ENCODE results near the gene SZT2. TPM values are rescaled to one million over a fixed set of nuclear protein-coding genes. Genes with fewer than 3 reads are reported as not detected.

Gene SZT2
- total and polyA plus RNA-seq, 2 of the 13 experiments (the other 11 are each of a cell fraction or from before 2014, with no cell fraction given): 8.0 to 8.8 TPM

DNA sequence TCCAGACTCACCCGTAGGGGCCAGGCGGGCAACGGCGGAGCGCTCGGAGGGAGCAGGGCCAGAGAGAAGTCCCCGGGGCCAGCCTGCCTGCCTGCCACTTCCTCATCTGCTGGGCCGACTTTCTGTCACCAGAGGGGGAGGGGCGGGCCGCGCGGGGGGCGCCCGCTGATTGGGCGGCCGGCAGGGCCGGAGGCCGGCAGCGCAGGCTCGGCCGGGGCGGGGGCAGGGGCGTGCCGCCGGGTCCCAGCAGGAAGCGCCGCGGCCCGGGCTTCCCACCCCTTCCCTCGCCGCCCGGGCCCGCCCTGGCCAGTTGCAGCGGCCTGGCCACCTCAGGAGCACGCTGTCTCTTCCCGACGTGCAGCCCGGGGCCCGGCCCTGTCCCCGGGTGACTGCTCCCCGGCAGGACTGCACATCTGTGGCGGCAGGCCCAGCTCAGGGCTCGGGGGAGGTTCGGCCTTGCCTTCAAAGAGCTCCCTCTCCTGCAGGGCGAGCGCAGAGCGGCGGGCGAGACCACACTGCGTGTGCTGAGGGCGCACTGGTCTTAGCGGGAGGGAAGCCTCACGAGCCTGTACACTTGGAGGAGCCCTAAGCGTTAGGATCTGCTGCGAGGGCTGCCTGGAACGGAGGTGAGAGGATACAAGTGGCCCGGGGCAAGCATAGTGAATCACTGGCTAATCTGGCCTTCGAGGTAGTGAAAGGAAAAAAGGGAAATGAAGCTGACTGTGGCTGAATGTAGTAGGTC, 21.6 kb upstream of the SZT2 start, which contains the start of gene ELOVL1 (continued):
- TF ChIP-seq, protein P1, sequence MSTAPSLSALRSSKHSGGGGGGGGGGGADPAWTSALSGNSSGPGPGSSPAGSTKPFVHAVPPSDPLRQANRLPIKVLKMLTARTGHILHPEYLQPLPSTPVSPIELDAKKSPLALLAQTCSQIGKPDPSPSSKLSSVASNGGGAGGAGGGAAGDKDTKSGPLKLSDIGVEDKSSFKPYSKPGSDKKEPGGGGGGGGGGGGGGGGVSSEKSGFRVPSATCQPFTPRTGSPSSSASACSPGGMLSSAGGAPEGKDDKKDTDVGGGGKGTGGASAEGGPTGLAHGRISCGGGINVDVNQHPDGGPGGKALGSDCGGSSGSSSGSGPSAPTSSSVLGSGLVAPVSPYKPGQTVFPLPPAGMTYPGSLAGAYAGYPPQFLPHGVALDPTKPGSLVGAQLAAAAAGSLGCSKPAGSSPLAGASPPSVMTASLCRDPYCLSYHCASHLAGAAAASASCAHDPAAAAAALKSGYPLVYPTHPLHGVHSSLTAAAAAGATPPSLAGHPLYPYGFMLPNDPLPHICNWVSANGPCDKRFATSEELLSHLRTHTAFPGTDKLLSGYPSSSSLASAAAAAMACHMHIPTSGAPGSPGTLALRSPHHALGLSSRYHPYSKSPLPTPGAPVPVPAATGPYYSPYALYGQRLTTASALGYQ (CRISPR knock-in tag; IDR thresholded peaks at IDR 0.05): peak; percentile 75; the same call in 1 of the 2 replicates
- TF ChIP-seq ZNF879 (CRISPR knock-in tag; IDR thresholded peaks at IDR 0.05) (peak; percentile 78; the same call in 1 of the 2 replicates), KLF9 (CRISPR knock-in tag; IDR thresholded peaks at IDR 0.05; ENCODE audit: low read depth) (peak; percentile 77; the same call in 1 of the 2 replicates), ZNF3 (CRISPR knock-in tag; IDR thresholded peaks at IDR 0.05) (no peak), ZKSCAN5 (CRISPR knock-in tag; IDR thresholded peaks at IDR 0.05) (no peak), NFATC3 (CRISPR knock-in tag; IDR thresholded peaks at IDR 0.05) (peak; percentile 50; the same call in 1 of the 2 replicates)

- H3K4me3 ChIP-seq (replicated peaks in 1 of 3; ENCODE audit: insufficient read depth in 1 of 3, low read depth in 2 of 3, low read length in 3 of 3): peak overlapping the region; percentile 76 to 88 (median 79)
- H3K36me3 ChIP-seq (replicated peaks in 1 of 2; ENCODE audit: control insufficient read depth in 1 of 2, insufficient read depth in 2 of 2, low read length in 2 of 2): peaks cover 5 to 6% of the 10 kb centered on the region in 2 experiments; a peak in 3 of 5 replicates
- 5% methylated on average over 6 of the region's 6 CpGs for WGBS (ENCODE audit: low lambda C conversion rate)
- in situ Hi-C loops (cut with HindIII; ENCODE audit: extremely low pct_ligation_motif_present, low pct_unique_long_range_greater_than_20kb) (no loop called here), intact Hi-C loops (cut with micrococcal nuclease; ENCODE audit: unreplicated experiment) (loop anchor here (1.0 kb wide), 1 partner anchor 46 kb away; no protein-coding TSS in a partner anchor)
- H2AFZ ChIP-seq (ENCODE audit: low read length): no peak overlapping the region
- peak overlapping the region; percentile 91 for H3K27ac ChIP-seq (ENCODE audit: extremely low read length, insufficient read depth, low read length)
- DNase-seq (ENCODE audit: low spot score) (no peak), ATAC-seq (peak; percentile 6; the same call in 2 of the 3 replicates), FAIRE-seq (no peak)
- ChIA-PET POLR2A (interaction anchor here (1.0 to 3.8 kb wide), 5 partner anchors 10 to 197 kb away, joined by 3 to 32 read pairs (median 21); partner anchors contain the start of genes CDC20, CFAP57, EBNA1BP2 and MED8), CTCF (ENCODE audit: low intra/inter-chr PET ratio, low total read pairs) (interaction anchor here (1.2 kb wide), 1 partner anchor 130 kb away, joined by 3 read pairs; no protein-coding TSS in a partner anchor)
- H3K27me3 ChIP-seq (ENCODE audit: control insufficient read depth in 1 of 2, insufficient read depth in 2 of 2, low read length in 2 of 2): no peaks in the 10 kb centered on the region
- TSS peak; percentile 90 for BruUV-seq (replicated peaks)
- H3K9ac ChIP-seq (ENCODE audit: insufficient read depth, low read depth, low read length): peak overlapping the region; percentile 76
- no peaks in the 10 kb centered on the region for H4K20me1 ChIP-seq (ENCODE audit: insufficient read depth, low read length)
- H3K9me3 ChIP-seq (ENCODE audit: low read length): no peaks in the 10 kb centered on the region
- TF ChIP-seq NCOR1 (IDR thresholded peaks at IDR 0.05; ENCODE audit: borderline replicate concordance, low read length) (0 out of 2 replicates have a peak, but pooled peaks have one; percentile 12), ZNF335 (CRISPR knock-in tag; IDR thresholded peaks at IDR 0.05) (no peak), THAP9 (CRISPR knock-in tag; IDR thresholded peaks at IDR 0.05; ENCODE audit: borderline replicate concordance) (0 out of 2 replicates have a peak, but pooled peaks have one; percentile 7), TFAP4 (IDR thresholded peaks at IDR 0.05; ENCODE audit: borderline replicate concordance, low read depth) (peak; percentile 23; the same call in 1 of the 2 replicates)
- H3K4me1 ChIP-seq (ENCODE audit: insufficient read depth, low read length): peaks cover 46% of the 10 kb centered on the region
- peak overlapping the region; percentile 92 for H3K4me2 ChIP-seq (ENCODE audit: low read depth, low read length)
- peaks cover 13% of the 10 kb centered on the region for H3K79me2 ChIP-seq (ENCODE audit: insufficient read depth, low read length)
These were observed 21.1 kb upstream of the SZT2 start for GRCh38 chr1:43368646-43369020.
